GM12878 (cell line): ENCODE measurements around the gene PSMB5. TPM values are rescaled to one million over a fixed set of nuclear protein-coding genes. Genes with fewer than 3 reads are reported as not detected.

Experiments
- ATAC-seq: fragments of 200-7000 bp; cut with Tn5 transposase; 3 replicates; pipeline ENCODE4 v1.9.1; 2020; ENCODE audit warnings: mild to moderate bottlenecking, moderate library complexity
- BruUV-seq: library from RNA; stranded (reverse); fragments of 400-500 nt; replicated peaks from 2 replicates; lab custom pipeline; 2021; lab: Mats Ljungman, UMichigan
- CTCF ChIA-PET: fragments of 300-600 bp; sonication (Branson Sonifier 250); formaldehyde crosslinking; extraction: SDS; loops from one replicate; lab custom pipeline; 2021; ENCODE audit warnings: inconsistent platforms; lab: Yijun Ruan, JAX
- POLR2A ChIA-PET: fragments of 350-600 bp; formaldehyde crosslinking; extraction: SDS; loops from one replicate; lab custom pipeline; 2021; ENCODE audit warnings: inconsistent platforms; lab: Charles Lee
- RAD21 ChIA-PET: fragments of 300-600 bp; sonication (Branson Sonifier 250); formaldehyde crosslinking; loops from one replicate; lab custom pipeline; 2023; ENCODE audit warnings: antibody characterized with exemption; ENCODE audit not compliant: unreplicated experiment; lab: Charles Lee
- SMC1A ChIA-PET: fragments of 300-600 bp; sonication (Branson Sonifier 250); formaldehyde crosslinking; loops from one replicate; lab custom pipeline; 2023; ENCODE audit not compliant: unreplicated experiment, uncharacterized antibody; lab: Charles Lee
- DNase-seq: peaks from one replicate; pipeline ENCODE4 v3.0.0-alpha.2; 2011; ENCODE audit warnings: low read depth, low spot score
- FAIRE-seq: peaks from 3 replicates; lab custom pipeline; 2011; peaks lifted over from hg19 to GRCh38; lab: Jason Lieb, UNC
- H2AFZ ChIP-seq: 2 replicates; pipeline ENCODE4 v1.6.0; 2011; ENCODE audit warnings: low read depth, low read length, control low read depth; ENCODE audit not compliant: control insufficient read depth
- H3K27ac ChIP-seq: 2 replicates; pipeline ENCODE4 v1.5.1; 2011; ENCODE audit warnings: control low read depth; ENCODE audit not compliant: control insufficient read depth, insufficient read depth
- H3K27me3 ChIP-seq, 2 experiments: replicated peaks in 1 of 2; 2 replicates each; pipeline versions ENCODE4 v1.6.0 to v1.6.1; 2011; ENCODE audit warnings: low read length in 1 of 2; ENCODE audit not compliant: control insufficient read depth in 2 of 2, insufficient read depth in 2 of 2
- H3K36me3 ChIP-seq, 2 experiments: 2 replicates each; pipeline ENCODE4 v1.5.1; 2011; ENCODE audit warnings: low read length in 1 of 2; ENCODE audit not compliant: control insufficient read depth in 2 of 2, insufficient read depth in 2 of 2
- H3K4me1 ChIP-seq: 2 replicates; pipeline ENCODE4 v1.6.1; 2011; ENCODE audit warnings: mild to moderate bottlenecking, low read length, moderate library complexity, mixed read lengths; ENCODE audit not compliant: control insufficient read depth, insufficient read depth
- H3K4me2 ChIP-seq: 2 replicates; pipeline ENCODE4 v1.6.0; 2011; ENCODE audit warnings: control low read depth; ENCODE audit not compliant: control insufficient read depth, insufficient read depth
- H3K4me3 ChIP-seq: fragments of 200-600 bp; sonication (generic); 2 replicates; pipeline ENCODE4 v1.5.1; 2016
- H3K79me2 ChIP-seq: 2 replicates; pipeline ENCODE4 v1.6.0; 2011; ENCODE audit warnings: low read length; ENCODE audit not compliant: control insufficient read depth, insufficient read depth
- H3K9ac ChIP-seq: 2 replicates; pipeline ENCODE4 v1.8.0; 2011; ENCODE audit warnings: low read length, control low read depth, mixed read lengths; ENCODE audit not compliant: control insufficient read depth, insufficient read depth
- H3K9me3 ChIP-seq: replicated peaks from 3 replicates; pipeline ENCODE4 v1.5.1; 2011; ENCODE audit warnings: mild to moderate bottlenecking, low read length; ENCODE audit not compliant: control insufficient read depth, insufficient read depth
- H4K20me1 ChIP-seq: 2 replicates; pipeline ENCODE4 v1.6.0; 2011; ENCODE audit not compliant: control insufficient read depth, insufficient read depth
- BCL3 ChIP-seq: IDR thresholded peaks from 2 replicates; pipeline ENCODE4 v1.6.1; 2011; ENCODE audit warnings: borderline replicate concordance, low read depth, mild to moderate bottlenecking, moderate library complexity, low read length; ENCODE audit not compliant: insufficient read depth, poor library complexity, severe bottlenecking
- SIN3A ChIP-seq: IDR thresholded peaks from 2 replicates; pipeline ENCODE4 v1.6.1; 2012; ENCODE audit warnings: low read depth, low read length, improper control_type of control experiment
- SREBF2 ChIP-seq: IDR thresholded peaks from 2 replicates; pipeline ENCODE4 v1.6.1; 2012; ENCODE audit warnings: mild to moderate bottlenecking, low read length
- WGBS: methylation state at CpG from one replicate; pipeline ENCODE4 v1.1.6; 2016; ENCODE audit warnings: low lambda C conversion rate; ENCODE audit not compliant: insufficient replicate concordance, insufficient coverage; ENCODE audit errors: missing lambda C conversion rate; 5-methylcytosine and 5-hydroxymethylcytosine counted together
- in situ Hi-C: fragments of 300-500 bp; cut with MboI; formaldehyde crosslinking; loops from 9 replicates; pipeline ENCODE4 v1.14.3; 2018; ENCODE audit warnings: mixed read lengths
- intact Hi-C: fragments of 100-400 bp; cut with micrococcal nuclease; formaldehyde crosslinking; loops from one replicate; pipeline ENCODE4 v1.14.2; 2022; ENCODE audit not compliant: unreplicated experiment
- polyA plus RNA-seq, 11 experiments: library from polyadenylated mRNA; depleted of rRNA in 4 of 11; unstranded in 6 of 11; stranded (reverse) in 5 of 11; fragments of >200 nt; fragmentation: Nextera tagmentation in 4 of 11; fragmentation: Illumina TruSeq in 1 of 11; extraction: Ambion mirVana in 4 of 11; extraction: Trizol in 1 of 11; gene quantifications; 1 replicate in 1 of 11; 2 replicates in 10 of 11; pipeline versions ENCODE4 v1.2.1 to v1.2.3, GENCODE V29; 2011 to 2016; ENCODE audit warnings: inconsistent platforms in 2 of 11, missing spikeins in 2 of 11, low read depth in 1 of 11
- total RNA-seq, 4 experiments: library from RNA; depleted of rRNA in 3 of 4; stranded (reverse); fragments of >200 nt in 3 of 4; fragmentation: Illumina TruSeq in 1 of 4; extraction: Trizol in 1 of 4; gene quantifications; 2 replicates each; pipeline versions ENCODE4 v1.2.1 to v1.2.3, GENCODE V29; 2013 to 2021
- TF ChIP-seq, protein P1 (sequence below): fragments of 450-650 bp; formaldehyde crosslinking; IDR thresholded peaks from 2 replicates; pipeline ENCODE4 v1.4.0; 2022; ENCODE audit warnings: mild to moderate bottlenecking, moderate library complexity
- TF ChIP-seq, protein P2 (sequence below): fragments of 450-650 bp; IDR thresholded peaks from 2 replicates; pipeline ENCODE4 v1.6.1; 2017; ENCODE audit warnings: low read depth, mild to moderate bottlenecking, moderate library complexity

Gene PSMB5
- total and polyA plus RNA-seq, 10 of the 15 experiments (the other 5 are each of a cell fraction or from before 2014, with no cell fraction given): 84.5 to 802 (median 144) TPM

- Histone ChIP-seq H3K27ac (no peak overlapping the region), H3K4me2 (no peak overlapping the region), H3K9me3 (no peaks in the 10 kb centered on the region), H3K27me3 (peaks cover 4 to 13% of the 10 kb centered on the region in 2 experiments), H3K9ac (no peak overlapping the region), H3K79me2 (no peaks in the 10 kb centered on the region), H3K4me1 (no peaks in the 10 kb centered on the region; the same call in 1 of the 2 replicates), H2AFZ (no peak overlapping the region), H4K20me1 (no peaks in the 10 kb centered on the region), H3K36me3 (no peaks in the 10 kb centered on the region), H3K4me3 (no peak overlapping the region)
- TF ChIP-seq BCL3: no peak
- TF ChIP-seq, protein P1, sequence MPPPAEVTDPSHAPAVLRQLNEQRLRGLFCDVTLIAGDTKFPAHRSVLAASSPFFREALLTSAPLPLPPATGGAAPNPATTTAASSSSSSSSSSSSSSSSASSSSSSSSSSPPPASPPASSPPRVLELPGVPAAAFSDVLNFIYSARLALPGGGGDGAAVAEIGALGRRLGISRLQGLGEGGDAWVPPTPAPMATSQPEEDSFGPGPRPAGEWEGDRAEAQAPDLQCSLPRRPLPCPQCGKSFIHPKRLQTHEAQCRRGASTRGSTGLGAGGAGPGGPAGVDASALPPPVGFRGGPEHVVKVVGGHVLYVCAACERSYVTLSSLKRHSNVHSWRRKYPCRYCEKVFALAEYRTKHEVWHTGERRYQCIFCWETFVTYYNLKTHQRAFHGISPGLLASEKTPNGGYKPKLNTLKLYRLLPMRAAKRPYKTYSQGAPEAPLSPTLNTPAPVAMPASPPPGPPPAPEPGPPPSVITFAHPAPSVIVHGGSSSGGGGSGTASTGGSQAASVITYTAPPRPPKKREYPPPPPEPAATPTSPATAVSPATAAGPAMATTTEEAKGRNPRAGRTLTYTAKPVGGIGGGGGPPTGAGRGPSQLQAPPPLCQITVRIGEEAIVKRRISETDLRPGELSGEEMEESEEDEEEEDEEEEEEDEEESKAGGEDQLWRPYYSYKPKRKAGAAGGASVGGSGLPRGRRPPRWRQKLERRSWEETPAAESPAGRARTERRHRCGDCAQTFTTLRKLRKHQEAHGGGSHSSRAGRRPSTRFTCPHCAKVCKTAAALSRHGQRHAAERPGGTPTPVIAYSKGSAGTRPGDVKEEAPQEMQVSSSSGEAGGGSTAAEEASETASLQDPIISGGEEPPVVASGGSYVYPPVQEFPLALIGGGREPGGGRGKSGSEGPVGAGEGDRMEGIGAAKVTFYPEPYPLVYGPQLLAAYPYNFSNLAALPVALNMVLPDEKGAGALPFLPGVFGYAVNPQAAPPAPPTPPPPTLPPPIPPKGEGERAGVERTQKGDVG (CRISPR knock-in tag): no peak
- TF ChIP-seq SIN3A: no peak
- TF ChIP-seq, protein P2, sequence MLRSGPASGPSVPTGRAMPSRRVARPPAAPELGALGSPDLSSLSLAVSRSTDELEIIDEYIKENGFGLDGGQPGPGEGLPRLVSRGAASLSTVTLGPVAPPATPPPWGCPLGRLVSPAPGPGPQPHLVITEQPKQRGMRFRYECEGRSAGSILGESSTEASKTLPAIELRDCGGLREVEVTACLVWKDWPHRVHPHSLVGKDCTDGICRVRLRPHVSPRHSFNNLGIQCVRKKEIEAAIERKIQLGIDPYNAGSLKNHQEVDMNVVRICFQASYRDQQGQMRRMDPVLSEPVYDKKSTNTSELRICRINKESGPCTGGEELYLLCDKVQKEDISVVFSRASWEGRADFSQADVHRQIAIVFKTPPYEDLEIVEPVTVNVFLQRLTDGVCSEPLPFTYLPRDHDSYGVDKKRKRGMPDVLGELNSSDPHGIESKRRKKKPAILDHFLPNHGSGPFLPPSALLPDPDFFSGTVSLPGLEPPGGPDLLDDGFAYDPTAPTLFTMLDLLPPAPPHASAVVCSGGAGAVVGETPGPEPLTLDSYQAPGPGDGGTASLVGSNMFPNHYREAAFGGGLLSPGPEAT: no peak
- TF ChIP-seq SREBF2: no peak
- CTCF ChIA-PET: interaction anchor here (3.4 to 13.2 kb wide), 5 partner anchors 6 to 89 kb away, joined by 27 to 370 read pairs (median 56); partner anchors contain the start of genes AJUBA, CDH24, HAUS4 and PRMT5
- WGBS: 47% methylated on average over 5 of the region's 5 CpGs
- FAIRE-seq (no peak), DNase-seq (no peak), ATAC-seq (no peak)
- POLR2A ChIA-PET: no interaction called here
- RAD21 ChIA-PET: interaction anchor here (1.2 to 8.8 kb wide), 2 partner anchors 7 to 81 kb away, joined by 3 to 110 read pairs; no protein-coding TSS in a partner anchor
- SMC1A ChIA-PET: interaction anchor here (1.0 to 3.4 kb wide), 2 partner anchors 10 to 23 kb away, joined by 3 to 13 read pairs; partner anchors contain the start of gene HAUS4
- BruUV-seq: no TSS peak
- in situ Hi-C loops: no loop called here
- intact Hi-C loops: no loop called here
These were observed 55.6 kb downstream of the PSMB5 start for GRCh38 chr14:22978981-22979671.
